Measurements from ENCODE around the gene EIF4G3.
A peak's percentile ranks its signal among the peaks of the same experiment; 100 is the strongest.

The EIF4G3 gene

GRCh38 chr1:20983297-20983889 is 193.3 kb downstream of the EIF4G3 start:
- FAIRE-seq, result no peak

GRCh38 chr1:20982316-20982715 is 194.4 kb downstream of the EIF4G3 start:
- FAIRE-seq, result no peak

- FAIRE-seq, result peak; percentile 88
Measured at GRCh38 chr1:20981915-20982314, 194.8 kb downstream of the EIF4G3 start.

- no peak for FAIRE-seq
Measured at GRCh38 chr1:20980051-20980450, 196.6 kb downstream of the EIF4G3 start.

GRCh38 chr1:20978413-20978812 is 198.3 kb downstream of the EIF4G3 start:
- no peak for FAIRE-seq

- FAIRE-seq, result no peak
Measured at GRCh38 chr1:20975668-20976067, 201.0 kb downstream of the EIF4G3 start.

GRCh38 chr1:20974951-20975350 is 201.7 kb downstream of the EIF4G3 start:
- FAIRE-seq, result no peak

GRCh38 chr1:20974069-20974468 is 202.6 kb downstream of the EIF4G3 start:
- no peak for FAIRE-seq

GRCh38 chr1:20972855-20973254 is 203.8 kb downstream of the EIF4G3 start:
- FAIRE-seq, result no peak

- FAIRE-seq, result no peak
Measured at GRCh38 chr1:20964540-20965484, 211.9 kb downstream of the EIF4G3 start.

- FAIRE-seq, result no peak
Measured at GRCh38 chr1:20962576-20963258, 214.0 kb downstream of the EIF4G3 start.

- FAIRE-seq, result no peak
Measured at GRCh38 chr1:20958430-20958829, 218.3 kb downstream of the EIF4G3 start.

- no peak for FAIRE-seq
Measured at GRCh38 chr1:20956272-20956671, 220.4 kb downstream of the EIF4G3 start.

- FAIRE-seq, result no peak
Measured at GRCh38 chr1:20950679-20951078, 226.0 kb downstream of the EIF4G3 start.

- no peak for FAIRE-seq
Measured at GRCh38 chr1:20949871-20950590, 226.7 kb downstream of the EIF4G3 start.

- FAIRE-seq, result no peak
Measured at GRCh38 chr1:20948101-20948500, 228.6 kb downstream of the EIF4G3 start.

- no peak for FAIRE-seq
Measured at GRCh38 chr1:20947409-20947808, 229.3 kb downstream of the EIF4G3 start.

GRCh38 chr1:20936621-20937020 is 240.1 kb downstream of the EIF4G3 start:
- no peak for FAIRE-seq

- no peak for FAIRE-seq
Measured at GRCh38 chr1:20936216-20936615, 240.5 kb downstream of the EIF4G3 start.

GRCh38 chr1:20935717-20936116 is 241.0 kb downstream of the EIF4G3 start:
- FAIRE-seq, result no peak

- FAIRE-seq, result no peak
Measured at GRCh38 chr1:20932437-20932977, 244.2 kb downstream of the EIF4G3 start.

- FAIRE-seq, result no peak
Measured at GRCh38 chr1:20931930-20932436, 244.7 kb downstream of the EIF4G3 start.
